Common myeloid progenitor, CD34-positive (primary cell): Measurements from ENCODE around the gene GPR137.

ENCODE experiments used
- CTCF ChIA-PET: fragments of 350-600 bp; sonication (Branson Sonifier 250); formaldehyde crosslinking; loops from one replicate; lab custom pipeline; 2021; ENCODE audit warnings: antibody characterized with exemption; lab: Charles Lee
- POLR2A ChIA-PET: fragments of 350-600 bp; sonication (Branson Sonifier 250); formaldehyde crosslinking; loops from one replicate; lab custom pipeline; 2021; ENCODE audit warnings: antibody characterized with exemption; lab: Charles Lee
- DNase-seq, 3 donors: peaks; one replicate each; pipeline versions ENCODE4 v3.0.0 to v3.0.0-alpha.2; 2013
- H3K27ac ChIP-seq, 2 experiments: 1 replicate in 1 of 2; 2 replicates in 1 of 2; pipeline ENCODE4 v1.7.0; 2013; ENCODE audit warnings: inconsistent platforms in 2 of 2, low read length in 2 of 2, mild to moderate bottlenecking in 2 of 2, low read depth in 1 of 2, moderate library complexity in 1 of 2; ENCODE audit not compliant: severe bottlenecking in 2 of 2, insufficient read depth in 1 of 2, poor library complexity in 1 of 2
- H3K27me3 ChIP-seq, 5 experiments: replicated peaks in 2 of 5; 1 replicate in 3 of 5; 2 replicates in 2 of 5; pipeline versions ENCODE4 v1.6.1 to v1.7.0; 2013; ENCODE audit warnings: low read length in 4 of 5, mild to moderate bottlenecking in 2 of 5, moderate library complexity in 2 of 5, inconsistent platforms in 1 of 5; ENCODE audit not compliant: insufficient read depth in 5 of 5, control insufficient read depth in 4 of 5
- H3K36me3 ChIP-seq, 4 experiments: 1 replicate in 2 of 4; 2 replicates in 2 of 4; pipeline versions ENCODE4 v1.6.1 to v1.7.0; 2013; ENCODE audit warnings: low read length in 3 of 4, control low read depth in 1 of 4, mild to moderate bottlenecking in 1 of 4; ENCODE audit not compliant: control insufficient read depth in 4 of 4, insufficient read depth in 4 of 4
- H3K4me1 ChIP-seq, 4 experiments: 1 replicate in 3 of 4; 2 replicates in 1 of 4; pipeline versions ENCODE4 v1.6.1 to v1.7.1; 2013; ENCODE audit warnings: low read length in 3 of 4, mild to moderate bottlenecking in 3 of 4, control low read depth in 1 of 4, inconsistent platforms in 1 of 4, moderate library complexity in 1 of 4; ENCODE audit not compliant: control insufficient read depth in 4 of 4, insufficient read depth in 4 of 4; ENCODE audit errors: control extremely low read depth in 1 of 4
- H3K4me3 ChIP-seq, 7 experiments: 1 replicate in 4 of 7; 2 replicates in 3 of 7; pipeline versions ENCODE4 v1.5.1 to v1.7.0; 2013; ENCODE audit warnings: mild to moderate bottlenecking in 7 of 7, low read length in 6 of 7, moderate library complexity in 6 of 7, inconsistent platforms in 2 of 7, low read depth in 2 of 7, control low read depth in 1 of 7; ENCODE audit not compliant: insufficient read depth in 4 of 7, control insufficient read depth in 1 of 7; ENCODE audit errors: extremely low read depth in 1 of 7
- H3K9me3 ChIP-seq, 5 experiments: 1 replicate in 4 of 5; 2 replicates in 1 of 5; pipeline versions ENCODE4 v1.6.1 to v1.7.1; 2013; ENCODE audit warnings: low read length in 4 of 5, mild to moderate bottlenecking in 2 of 5, inconsistent platforms in 1 of 5, low read depth in 1 of 5, moderate library complexity in 1 of 5; ENCODE audit not compliant: control insufficient read depth in 4 of 5, insufficient read depth in 2 of 5; ENCODE audit errors: control extremely low read depth in 1 of 5
- WGBS: methylation state at CpG from one replicate; pipeline ENCODE4 v1.1.5; 2013; ENCODE audit not compliant: insufficient coverage; 5-methylcytosine and 5-hydroxymethylcytosine counted together

GPR137 gene

GRCh38 chr11:64261556-64262080 is 24.0 kb upstream of the GPR137 start:
- H3K4me1 ChIP-seq, result no peaks in the 10 kb centered on the region
- H3K9me3 ChIP-seq, result no peaks in the 10 kb centered on the region
- no peak overlapping the region for H3K27ac ChIP-seq
- CTCF ChIA-PET, result interaction anchor here (1.3 to 11.4 kb wide), 2 partner anchors 12 to 40 kb away, joined by 3 to 106 read pairs; partner anchors contain the start of genes PLCB3 and PPP1R14B
- no peak for DNase-seq
- peaks cover 3 to 79% (median 46%) of the 10 kb centered on the region in 4 experiments for H3K36me3 ChIP-seq
- POLR2A ChIA-PET, result no interaction called here
- WGBS, result 95% methylated on average over 13 of the region's 18 CpGs
- no peaks in the 10 kb centered on the region for H3K27me3 ChIP-seq
- no peak overlapping the region for H3K4me3 ChIP-seq

GRCh38 chr11:64262271-64263002 is 23.2 kb upstream of the GPR137 start:
- Histone ChIP-seq H3K27ac (no peak overlapping the region), H3K9me3 (no peaks in the 10 kb centered on the region), H3K4me1 (peaks cover 0 to 6% (median 4%) of the 10 kb centered on the region in 4 experiments), H3K36me3 (peaks cover 3 to 77% (median 42%) of the 10 kb centered on the region in 4 experiments), H3K4me3 (no peak overlapping the region), H3K27me3 (no peaks in the 10 kb centered on the region)
- CTCF ChIA-PET, result interaction anchor here (1.3 to 11.4 kb wide), 6 partner anchors 8 to 57 kb away, joined by 3 to 106 read pairs (median 13); partner anchors contain the start of genes FERMT3, PLCB3 and PPP1R14B
- POLR2A ChIA-PET, result no interaction called here
- DNase-seq, result no peak
- WGBS, result 96% methylated on average over 36 of the region's 42 CpGs

- no peak for DNase-seq
- POLR2A ChIA-PET, result no interaction called here
- H3K4me3 ChIP-seq, result no peak overlapping the region
- H3K9me3 ChIP-seq, result no peaks in the 10 kb centered on the region
- CTCF ChIA-PET, result interaction anchor here (1.3 to 11.4 kb wide), 7 partner anchors 8 to 58 kb away, joined by 3 to 106 read pairs (median 8); partner anchors contain the start of genes CATSPERZ, FERMT3, PLCB3 and PPP1R14B
- peaks cover 0 to 14% (median 13%) of the 10 kb centered on the region in 4 experiments for H3K4me1 ChIP-seq
- H3K36me3 ChIP-seq, result peaks cover 3 to 72% (median 41%) of the 10 kb centered on the region in 4 experiments
- no peak overlapping the region for H3K27ac ChIP-seq
- WGBS, result 94% methylated on average over 21 of the region's 29 CpGs
- no peaks in the 10 kb centered on the region for H3K27me3 ChIP-seq
These were observed 22.4 kb upstream of the GPR137 start for GRCh38 chr11:64263021-64263946.

- Histone ChIP-seq H3K4me3 (no peak overlapping the region), H3K27me3 (no peaks in the 10 kb centered on the region), H3K36me3 (peaks cover 3 to 66% (median 35%) of the 10 kb centered on the region in 4 experiments), H3K9me3 (no peaks in the 10 kb centered on the region), H3K27ac (no peak overlapping the region), H3K4me1 (peaks cover 3 to 21% (median 19%) of the 10 kb centered on the region in 4 experiments)
- DNase-seq, result no peak
- POLR2A ChIA-PET, result no interaction called here
- CTCF ChIA-PET, result interaction anchor here (0.8 to 11.4 kb wide), 9 partner anchors 9 to 58 kb away, joined by 3 to 106 read pairs (median 6); partner anchors contain the start of genes CATSPERZ, FERMT3, PLCB3 and PPP1R14B
- WGBS, result 100% methylated on average over 5 of the region's 8 CpGs
These were observed 21.7 kb upstream of the GPR137 start for GRCh38 chr11:64263947-64264317.

- POLR2A ChIA-PET, result no interaction called here
- Histone ChIP-seq H3K27ac (no peak overlapping the region), H3K27me3 (no peaks in the 10 kb centered on the region), H3K36me3 (peaks cover 2 to 61% (median 31%) of the 10 kb centered on the region in 4 experiments), H3K9me3 (no peaks in the 10 kb centered on the region), H3K4me3 (no peak overlapping the region), H3K4me1 (peaks cover 4 to 25% (median 24%) of the 10 kb centered on the region in 4 experiments)
- no peak for DNase-seq
- CTCF ChIA-PET, result interaction anchor here (0.6 to 11.4 kb wide), 10 partner anchors 10 to 59 kb away, joined by 3 to 106 read pairs (median 6); partner anchors contain the start of genes CATSPERZ, FERMT3, NUDT22 and PLCB3
- 100% methylated on average over 10 of the region's 10 CpGs for WGBS
These were observed 21.2 kb upstream of the GPR137 start for GRCh38 chr11:64264371-64264852.
